ENCODE measurements around the gene APOBEC3G. TPM values are rescaled to one million over a fixed set of nuclear protein-coding genes. Genes with fewer than 3 reads are reported as not detected.
"Not testable (repeated sequence)": the region's sequence is repeated elsewhere in the genome, so short reads cannot be mapped to it uniquely, and the experiment has no call there.

The APOBEC3G gene
- total RNA-seq, 1 donor from 2014 or later: 3.1 TPM

GRCh38 chr22:39066442-39067276 is 10.4 kb upstream of the APOBEC3G start:
- DNase-seq (ENCODE audit: low read depth in 2 of 2): not testable (repeated sequence)

DNA sequence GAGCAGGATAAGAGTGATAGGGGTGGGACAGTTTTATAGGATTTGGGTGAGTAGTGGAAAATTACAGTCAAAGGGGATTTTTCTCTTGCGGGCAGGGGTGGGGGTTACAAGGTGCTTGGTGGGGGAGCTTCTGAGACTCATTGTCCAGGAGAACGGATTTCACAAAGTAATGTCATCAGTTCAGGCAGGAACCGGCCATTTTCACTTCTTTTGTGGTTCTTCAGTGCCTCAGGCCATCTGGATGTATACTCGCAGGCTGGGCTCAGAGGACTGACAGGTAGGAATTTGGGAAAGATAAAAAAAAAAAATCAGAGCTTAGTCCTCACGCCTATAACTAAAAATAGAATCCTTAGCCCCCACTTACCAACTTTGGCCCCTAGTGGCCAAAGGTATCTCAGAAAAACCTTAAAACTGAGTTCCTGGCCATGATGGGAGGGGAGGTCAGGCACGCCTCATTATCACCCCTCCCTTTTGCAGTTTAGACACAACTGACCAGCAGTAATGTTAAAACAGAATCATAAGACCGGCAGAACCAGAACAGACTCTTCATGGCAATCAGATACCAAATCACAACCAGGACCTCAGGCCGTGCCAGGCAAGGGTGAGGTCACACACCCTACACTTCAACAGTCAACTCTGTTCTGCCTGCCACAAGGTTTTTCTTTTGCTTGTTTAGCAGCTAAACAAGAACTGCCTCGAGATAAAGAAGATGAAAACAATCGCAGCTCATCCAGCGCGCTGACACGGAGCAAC is 8.9 kb upstream of the APOBEC3G start:
- DNase-seq (ENCODE audit: low read depth in 2 of 2): no peak

GRCh38 chr22:39070186-39070585 is 6.9 kb upstream of the APOBEC3G start:
- DNase-seq (ENCODE audit: low read depth in 2 of 2): no peak

DNA sequence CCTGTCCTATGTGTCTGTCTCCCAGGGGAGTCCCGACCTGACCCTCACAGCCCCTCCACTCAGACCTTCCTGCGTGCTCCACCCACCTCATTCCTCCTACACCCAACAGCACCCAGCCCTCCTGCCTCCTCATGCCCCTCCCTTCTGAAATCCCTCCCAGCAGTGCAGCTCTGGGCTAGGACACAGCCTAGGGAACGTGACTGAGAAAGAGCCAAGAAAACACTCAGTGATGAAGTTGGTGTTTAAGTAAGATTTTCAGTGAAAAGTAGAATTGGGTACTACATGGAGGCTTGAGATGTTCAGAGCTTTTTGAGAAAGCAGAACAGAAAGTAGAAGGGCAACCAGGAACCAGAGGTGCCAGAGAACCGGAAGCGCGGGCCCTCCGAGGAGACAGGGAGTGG is 4.5 kb upstream of the APOBEC3G start:
- DNase-seq (ENCODE audit: low read depth in 2 of 2): not testable (repeated sequence)

GRCh38 chr22:39073981-39074380 is 3.1 kb upstream of the APOBEC3G start:
- DNase-seq (ENCODE audit: low read depth in 2 of 2): no peak

DNA sequence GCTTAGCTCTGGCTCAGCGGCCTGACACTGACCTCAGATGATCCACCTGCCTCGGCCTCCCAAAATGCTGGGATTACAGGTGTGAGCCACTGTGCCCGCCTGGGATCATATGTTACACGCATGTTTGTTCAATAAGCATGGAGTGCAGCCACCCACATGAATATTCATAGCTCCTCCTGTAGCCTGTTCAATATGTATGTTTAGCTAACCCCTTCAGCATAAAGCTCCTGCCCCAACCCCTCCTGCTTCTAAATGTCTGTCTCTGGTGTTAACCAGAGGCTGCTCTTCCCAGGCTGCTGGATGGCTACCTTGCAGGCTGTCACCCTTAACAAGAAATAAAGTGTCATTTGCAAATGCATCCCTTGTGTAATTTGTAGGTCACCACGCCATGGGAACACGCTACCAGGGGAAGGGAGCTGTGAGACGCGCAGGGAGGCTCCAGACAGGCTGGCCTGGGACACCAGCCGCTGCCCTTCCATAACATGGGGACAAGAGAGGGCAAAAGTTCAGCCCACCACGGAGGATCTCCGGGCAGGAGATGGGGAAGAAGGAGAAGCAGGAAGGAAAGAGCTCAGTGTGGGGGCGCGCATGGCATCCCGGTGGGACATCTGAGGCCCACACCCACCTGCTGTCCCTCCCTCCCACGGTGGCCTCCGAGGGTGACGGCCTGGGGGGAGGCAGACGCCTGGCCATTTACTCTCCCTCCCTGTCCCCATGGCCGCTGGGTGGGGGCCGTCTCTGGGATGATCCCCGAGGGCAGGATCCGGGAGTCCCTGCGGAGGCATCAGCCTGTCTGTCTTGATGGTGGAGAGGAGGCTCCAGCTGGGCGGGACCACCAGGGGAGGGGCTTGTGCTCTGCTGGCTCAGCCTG is 685 bp upstream of the APOBEC3G start:
- not testable (repeated sequence) for DNase-seq (ENCODE audit: low read depth in 2 of 2)

DNA sequence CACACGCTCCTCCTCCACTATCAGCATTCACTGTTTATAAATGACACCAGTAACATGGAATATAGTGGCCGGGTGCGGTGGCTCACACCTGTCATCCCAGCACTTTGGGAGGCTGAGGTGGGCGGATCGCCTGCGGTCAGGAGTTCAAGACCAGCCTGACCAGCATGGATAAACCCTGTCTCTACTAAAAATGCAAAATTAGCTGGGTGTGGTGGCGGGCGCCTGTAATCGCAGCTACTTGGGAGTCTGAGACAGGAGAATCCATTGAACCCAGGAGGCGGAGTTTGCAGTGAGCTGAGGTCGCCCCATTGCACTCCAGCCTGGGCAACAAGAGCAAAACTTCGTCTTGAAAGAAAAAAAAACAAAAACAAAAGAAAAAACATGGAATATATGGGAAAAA is 837 bp downstream of the APOBEC3G start:
- not testable (repeated sequence) for DNase-seq (ENCODE audit: low read depth in 2 of 2)

DNA sequence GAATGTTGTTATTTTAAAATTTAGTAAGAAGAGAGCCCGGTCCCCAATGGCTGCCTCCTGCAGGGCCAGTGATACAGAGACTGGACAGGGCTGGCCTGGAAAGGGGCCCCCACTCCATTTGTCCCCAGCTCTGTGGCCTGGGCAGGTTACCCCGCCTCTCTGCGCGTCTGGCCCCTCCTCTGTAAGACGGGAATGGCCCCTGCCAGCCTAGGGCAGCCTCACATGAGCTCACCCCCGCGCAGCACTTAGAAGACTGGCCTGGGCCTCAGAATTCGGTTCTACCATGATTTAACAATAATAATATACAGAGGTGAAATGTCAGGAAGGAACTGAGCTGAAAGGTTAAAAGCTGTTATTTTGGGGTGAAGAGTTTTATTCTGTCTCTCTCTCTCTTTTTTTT is 1.3 kb downstream of the APOBEC3G start:
- no peak for DNase-seq (ENCODE audit: low read depth in 2 of 2)

DNA sequence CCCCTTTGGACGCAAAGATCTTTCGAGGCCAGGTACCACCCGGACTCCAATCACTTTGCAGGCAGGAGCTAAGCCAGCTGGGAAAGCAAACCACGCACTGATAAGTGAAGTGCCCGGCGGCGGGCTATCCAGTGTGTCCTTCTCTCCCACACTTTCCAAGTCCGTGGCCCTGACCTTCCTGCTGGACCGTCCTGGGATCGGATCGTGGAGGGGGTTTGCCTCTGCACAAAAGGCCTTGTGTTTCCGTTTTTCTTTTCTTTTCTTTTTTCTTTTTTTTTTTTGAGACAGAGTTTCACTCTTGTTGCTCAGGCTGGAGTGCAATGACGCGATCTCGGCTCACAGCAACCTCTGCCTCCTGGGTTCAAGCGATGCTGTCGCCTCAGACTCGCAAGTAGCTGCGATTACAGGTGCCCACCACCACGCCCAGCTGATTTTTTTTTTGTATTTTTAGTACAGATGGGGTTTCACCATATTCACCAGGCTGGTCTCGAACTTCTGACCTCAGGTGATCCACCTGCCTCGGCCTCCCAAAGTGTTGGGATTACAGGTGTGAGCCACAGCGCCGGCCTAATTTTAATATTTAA is 2.1 kb downstream of the APOBEC3G start:
- not testable (repeated sequence) for DNase-seq (ENCODE audit: low read depth in 2 of 2)

GRCh38 chr22:39080052-39080762 is 3.1 kb downstream of the APOBEC3G start:
- no peak for DNase-seq (ENCODE audit: low read depth in 2 of 2)

DNA sequence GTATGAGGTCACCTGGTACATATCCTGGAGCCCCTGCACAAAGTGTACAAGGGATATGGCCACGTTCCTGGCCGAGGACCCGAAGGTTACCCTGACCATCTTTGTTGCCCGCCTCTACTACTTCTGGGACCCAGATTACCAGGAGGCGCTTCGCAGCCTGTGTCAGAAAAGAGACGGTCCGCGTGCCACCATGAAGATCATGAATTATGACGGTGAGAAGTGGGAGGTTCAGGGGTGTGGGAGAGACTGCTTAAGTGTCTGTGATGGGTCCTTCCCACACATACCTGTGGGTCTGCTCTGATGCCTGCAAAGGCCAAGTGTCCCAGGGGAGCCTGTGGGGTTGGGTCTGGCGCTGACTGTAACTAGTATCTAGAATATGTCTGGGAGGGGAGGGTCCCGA is 3.9 kb downstream of the APOBEC3G start:
- DNase-seq (ENCODE audit: low read depth in 2 of 2): no peak

DNA sequence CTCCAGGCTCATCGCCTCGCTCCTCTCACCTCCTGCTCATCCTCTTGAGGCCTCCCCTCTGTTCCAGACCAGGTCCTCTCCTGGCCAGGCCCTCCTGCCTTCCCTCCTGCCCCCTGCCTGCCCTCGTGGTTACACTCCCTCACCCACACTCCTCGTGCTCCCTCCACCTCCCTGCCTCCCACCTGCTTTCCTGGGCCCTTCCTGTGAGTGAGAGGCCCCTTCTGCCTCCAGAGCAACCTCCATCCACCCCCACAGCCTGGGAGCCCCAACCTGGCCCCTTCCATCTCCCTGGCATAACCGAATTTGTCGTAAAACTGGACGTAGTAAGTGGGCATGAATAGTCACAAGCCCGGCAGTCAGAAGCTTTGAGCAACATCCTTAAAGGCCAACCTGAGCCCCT is 4.5 kb downstream of the APOBEC3G start:
- no peak for DNase-seq (ENCODE audit: low read depth in 2 of 2)

GRCh38 chr22:39083212-39084165 is 6.4 kb downstream of the APOBEC3G start:
- DNase-seq (ENCODE audit: low read depth in 2 of 2): no peak

GRCh38 chr22:39084666-39085065 is 7.6 kb downstream of the APOBEC3G start:
- no peak for DNase-seq (ENCODE audit: low read depth in 2 of 2)

- no peak for DNase-seq (ENCODE audit: low read depth in 2 of 2)
These were observed 10.0 kb downstream of the APOBEC3G start for GRCh38 chr22:39087098-39087497.

DNA sequence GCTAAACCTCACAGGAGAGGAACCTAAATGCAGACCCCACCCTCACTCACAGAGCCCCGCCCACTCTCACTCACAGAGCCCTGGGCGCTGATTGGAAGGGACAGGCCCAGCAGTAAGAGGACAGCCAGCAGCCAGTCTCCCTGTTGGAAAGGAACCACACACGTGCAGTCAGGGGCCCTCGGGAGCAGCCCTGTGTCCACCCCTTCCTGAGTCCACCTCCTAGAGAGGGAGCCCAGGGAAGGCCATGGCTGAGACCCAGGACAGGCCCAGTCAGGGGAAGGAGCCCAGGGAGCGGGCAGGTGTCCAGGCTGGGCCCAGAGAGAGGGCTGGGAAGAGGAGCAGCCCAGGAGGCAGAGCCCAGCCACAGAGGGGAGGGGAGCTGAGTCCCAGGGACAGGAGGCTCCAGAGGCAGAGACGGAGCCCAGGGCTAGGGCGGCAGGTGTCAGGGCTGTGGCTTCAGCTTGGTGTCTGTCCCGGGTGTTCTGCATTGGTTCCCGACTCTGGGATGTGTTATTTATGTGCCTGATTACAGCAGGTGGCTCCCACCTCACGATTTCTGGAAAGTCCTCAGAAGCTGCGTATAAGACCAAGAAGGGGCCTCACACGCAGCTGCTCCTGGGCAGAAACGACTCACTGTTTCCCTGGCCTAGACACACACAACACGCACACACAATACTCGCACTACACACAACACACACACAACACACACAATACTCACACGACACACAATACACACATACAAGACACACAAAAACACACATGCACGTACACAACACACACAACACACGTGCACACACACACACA is 11.0 kb downstream of the APOBEC3G start:
- DNase-seq (ENCODE audit: low read depth in 2 of 2): peak in 1 of 2 donors; percentile 8

GRCh38 chr22:39088685-39089032 is 11.6 kb downstream of the APOBEC3G start:
- no peak for DNase-seq (ENCODE audit: low read depth in 2 of 2)

DNA sequence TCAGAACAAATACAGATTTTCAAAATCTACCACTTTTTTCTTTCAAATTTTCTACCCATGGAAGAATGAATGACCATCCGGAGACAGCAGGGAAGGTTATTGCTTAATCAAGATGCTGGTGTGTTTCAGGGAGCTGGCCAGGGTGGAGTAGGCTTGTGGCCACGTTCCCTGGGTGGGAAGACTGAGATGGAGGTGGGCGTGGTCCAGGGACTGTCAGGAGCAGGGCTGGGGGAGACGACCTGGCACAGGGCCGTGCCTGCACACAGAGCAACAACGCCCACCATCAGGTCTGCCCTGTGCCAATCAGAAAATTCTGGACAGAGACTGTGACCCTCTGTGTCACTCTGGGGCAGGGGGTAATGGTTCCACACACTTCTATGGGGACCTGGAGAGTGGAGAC is 12.9 kb downstream of the APOBEC3G start:
- DNase-seq (ENCODE audit: low read depth in 2 of 2): no peak
